CD14-positive monocyte (primary cell): Measurements from ENCODE around the gene EFCAB8. TPM values are rescaled to one million over a fixed set of nuclear protein-coding genes. Genes with fewer than 3 reads are reported as not detected.
A peak's percentile ranks its signal among the peaks of the same experiment; 100 is the strongest.

ENCODE experiments used
- DNase-seq, 3 donors: peaks; one replicate each; pipeline ENCODE4 v3.0.0-alpha.2; 2011 to 2022
- H2AFZ ChIP-seq: 2 replicates; pipeline ENCODE4 v1.6.0; 2012; ENCODE audit warnings: mild to moderate bottlenecking, low read depth, low read length, inconsistent platforms; ENCODE audit not compliant: insufficient read depth, poor library complexity, severe bottlenecking
- H3K27ac ChIP-seq, 2 donors: 1 replicate in 1 of 2; 2 replicates in 1 of 2; pipeline ENCODE4 v1.5.1; 2012 to 2013; ENCODE audit warnings: low read length in 2 of 2, control low read depth in 1 of 2, inconsistent platforms in 1 of 2, low read depth in 1 of 2, mild to moderate bottlenecking in 1 of 2
- H3K27me3 ChIP-seq, 2 donors: one replicate each; pipeline versions ENCODE4 v1.6.0 to v1.6.1; 2011 to 2013; ENCODE audit warnings: low read length in 2 of 2; ENCODE audit not compliant: control insufficient read depth in 2 of 2, insufficient read depth in 2 of 2
- H3K36me3 ChIP-seq, 2 donors: replicated peaks in 1 of 2; 1 replicate in 1 of 2; 2 replicates in 1 of 2; pipeline versions ENCODE4 v1.5.1 to v1.6.1; 2012 to 2013; ENCODE audit warnings: low read length in 2 of 2, control low read depth in 1 of 2, inconsistent platforms in 1 of 2, mild to moderate bottlenecking in 1 of 2; ENCODE audit not compliant: insufficient read depth in 2 of 2, control insufficient read depth in 1 of 2
- H3K4me1 ChIP-seq, 2 donors: 1 replicate in 1 of 2; 2 replicates in 1 of 2; pipeline versions ENCODE4 v1.5.1 to v1.6.1; 2012 to 2013; ENCODE audit warnings: low read length in 2 of 2, control low read depth in 1 of 2, inconsistent platforms in 1 of 2, mild to moderate bottlenecking in 1 of 2, moderate library complexity in 1 of 2; ENCODE audit not compliant: insufficient read depth in 2 of 2, control insufficient read depth in 1 of 2
- H3K4me2 ChIP-seq: replicated peaks from 2 replicates; pipeline ENCODE3; 2012; ENCODE audit warnings: low read length, moderate library complexity, mild to moderate bottlenecking; ENCODE audit not compliant: poor library complexity, severe bottlenecking; ENCODE audit errors: extremely low read depth
- H3K4me3 ChIP-seq, 3 experiments: fragments of 200-600 bp in 1 of 3; sonication (generic) in 1 of 3; replicated peaks in 1 of 3; 1 replicate in 2 of 3; 2 replicates in 1 of 3; pipeline ENCODE4 v1.5.1; 2011 to 2013; ENCODE audit warnings: low read length in 3 of 3, mild to moderate bottlenecking in 3 of 3, control low read depth in 2 of 3, low read depth in 2 of 3, inconsistent platforms in 1 of 3, moderate library complexity in 1 of 3
- H3K79me2 ChIP-seq: 2 replicates; pipeline ENCODE4 v1.6.0; 2012; ENCODE audit warnings: mild to moderate bottlenecking, control low read depth, inconsistent platforms, low read length, moderate library complexity; ENCODE audit not compliant: insufficient read depth
- H3K9ac ChIP-seq: 2 replicates; pipeline ENCODE4 v1.6.0; 2017; ENCODE audit warnings: low read length, mild to moderate bottlenecking; ENCODE audit not compliant: insufficient read depth, poor library complexity, severe bottlenecking
- H3K9me3 ChIP-seq, 2 donors: replicated peaks in 1 of 2; 1 replicate in 1 of 2; 2 replicates in 1 of 2; pipeline versions ENCODE4 v1.5.1 to v1.6.1; 2012 to 2013; ENCODE audit warnings: low read length in 2 of 2, control low read depth in 1 of 2; ENCODE audit not compliant: control insufficient read depth in 1 of 2, insufficient read depth in 1 of 2
- H4K20me1 ChIP-seq: 2 replicates; pipeline ENCODE4 v1.6.0; 2012; ENCODE audit warnings: mild to moderate bottlenecking, low read length, control low read depth, moderate library complexity; ENCODE audit not compliant: insufficient read depth
- H3K27ac Mint-ChIP-seq, 7 donors: one replicate each; pipeline ENCODE4 v1.8.0; 2020; ENCODE audit warnings: mild to moderate bottlenecking in 7 of 7, mixed read lengths in 7 of 7, moderate library complexity in 6 of 7, inconsistent platforms in 2 of 7
- H3K27me3 Mint-ChIP-seq, 3 donors: one replicate each; pipeline ENCODE4 v1.8.0; 2021 to 2022; ENCODE audit warnings: low read depth in 3 of 3, mild to moderate bottlenecking in 3 of 3, mixed read lengths in 3 of 3, moderate library complexity in 3 of 3, inconsistent platforms in 1 of 3
- H3K36me3 Mint-ChIP-seq, 2 donors: one replicate each; pipeline ENCODE4 v1.8.0; 2020; ENCODE audit warnings: mixed read lengths in 2 of 2, inconsistent platforms in 1 of 2, mild to moderate bottlenecking in 1 of 2
- H3K4me1 Mint-ChIP-seq: one replicate; pipeline ENCODE4 v1.8.0; 2020; ENCODE audit warnings: mild to moderate bottlenecking, mixed read lengths
- H3K4me3 Mint-ChIP-seq, 2 donors: one replicate each; pipeline ENCODE4 v1.8.0; 2020; ENCODE audit warnings: mild to moderate bottlenecking in 2 of 2, mixed read lengths in 2 of 2, moderate library complexity in 1 of 2
- H3K9me3 Mint-ChIP-seq, 7 donors: one replicate each; pipeline ENCODE4 v1.8.0; 2020 to 2022; ENCODE audit warnings: mixed read lengths in 7 of 7, mild to moderate bottlenecking in 6 of 7, moderate library complexity in 6 of 7, inconsistent platforms in 2 of 7
- CTCF ChIP-seq: fragments of 200-600 bp; IDR thresholded peaks from one replicate; pipeline ENCODE4 v1.8.0; 2022; ENCODE audit warnings: antibody characterized with exemption, mild to moderate bottlenecking
- WGBS: methylation state at CpG from one replicate; pipeline ENCODE4 v1.1.5; 2013; ENCODE audit warnings: missing lambda C conversion rate; ENCODE audit not compliant: insufficient coverage; 5-methylcytosine and 5-hydroxymethylcytosine counted together
- intact Hi-C, 2 donors: fragments of 100-400 bp; cut with micrococcal nuclease; formaldehyde crosslinking; loops; one replicate each; pipeline versions ENCODE4 v1.15.0 to v1.15.1; 2023
- polyA plus RNA-seq, 3 donors: library from polyadenylated mRNA; depleted of rRNA in 1 of 3; unstranded in 2 of 3; stranded (reverse) in 1 of 3; fragments of 300-500 nt in 2 of 3; fragments of >200 nt in 1 of 3; fragmentation: Illumina TruSeq in 2 of 3; gene quantifications; 1 replicate in 2 of 3; 2 replicates in 1 of 3; pipeline ENCODE4 v1.2.3, GENCODE V29; 2012 to 2021

The EFCAB8 gene
- polyA plus RNA-seq, 3 donors: 0.45 TPM; not detected in 2

- DNase-seq: peak in 1 of 3 donors; percentile 1
- no peak overlapping the region for H3K4me3 ChIP-seq
- WGBS: 100% methylated on average over 2 of the region's 2 CpGs
- H3K4me1 Mint-ChIP-seq: peaks cover 5% of the 10 kb centered on the region
- H3K4me2 ChIP-seq: no peak overlapping the region
- no peak for TF ChIP-seq CTCF
- peaks cover 0 to 7% (median 0%) of the 10 kb centered on the region in 7 donors for H3K9me3 Mint-ChIP-seq
- peaks cover 2 to 3% (median 2%) of the 10 kb centered on the region in 3 donors for H3K27me3 Mint-ChIP-seq
- no peaks in the 10 kb centered on the region for H3K9me3 ChIP-seq
- no peaks in the 10 kb centered on the region for H3K36me3 Mint-ChIP-seq
- H3K36me3 ChIP-seq: no peaks in the 10 kb centered on the region
- no peak overlapping the region for H3K9ac ChIP-seq
- H3K27ac Mint-ChIP-seq: peak overlapping the region in 1 of 7 donors; percentile 37
- intact Hi-C loops: no loop called here
- H3K27ac ChIP-seq: no peak overlapping the region
- peak overlapping the region; percentile 74 for H2AFZ ChIP-seq
- H3K4me3 Mint-ChIP-seq: no peak overlapping the region
- no peaks in the 10 kb centered on the region for H4K20me1 ChIP-seq
- no peaks in the 10 kb centered on the region for H3K79me2 ChIP-seq
- no peaks in the 10 kb centered on the region for H3K27me3 ChIP-seq
- H3K4me1 ChIP-seq: peaks cover 15% of the 10 kb centered on the region in 2 donors
Measured at GRCh38 chr20:32970973-32971300, 112.2 kb downstream of the EFCAB8 start.

GRCh38 chr20:32971703-32972161 is 113.0 kb downstream of the EFCAB8 start:
- H3K27ac ChIP-seq: peak overlapping the region in 1 of 2 donors; percentile 28
- H3K36me3 Mint-ChIP-seq: no peaks in the 10 kb centered on the region
- H3K9me3 Mint-ChIP-seq: peaks cover 0 to 10% (median 3%) of the 10 kb centered on the region in 7 donors
- no peaks in the 10 kb centered on the region for H3K79me2 ChIP-seq
- H3K4me3 Mint-ChIP-seq: no peak overlapping the region
- peak overlapping the region in 1 of 3 experiments; percentile 18 for H3K4me3 ChIP-seq
- peaks cover 5% of the 10 kb centered on the region for H3K4me1 Mint-ChIP-seq
- H3K27me3 Mint-ChIP-seq: peaks cover 2 to 3% (median 2%) of the 10 kb centered on the region in 3 donors
- H3K36me3 ChIP-seq: no peaks in the 10 kb centered on the region
- 0% methylated on average over 1 of the region's 6 CpGs for WGBS
- peak overlapping the region; percentile 16 for H3K9ac ChIP-seq
- H2AFZ ChIP-seq: peak overlapping the region; percentile 74
- no peaks in the 10 kb centered on the region for H4K20me1 ChIP-seq
- peaks cover 0 to 6% of the 10 kb centered on the region in 2 donors for H3K9me3 ChIP-seq
- intact Hi-C loops: no loop called here
- peak overlapping the region; percentile 32 for H3K4me2 ChIP-seq
- no peaks in the 10 kb centered on the region for H3K27me3 ChIP-seq
- TF ChIP-seq CTCF: no peak
- H3K27ac Mint-ChIP-seq: no peak overlapping the region
- DNase-seq: no peak
- peaks cover 15% of the 10 kb centered on the region in 2 donors for H3K4me1 ChIP-seq
